VCaP (cell line): ENCODE measurements around the gene CYB561.
A peak's percentile ranks its signal among the peaks of the same experiment; 100 is the strongest.

Source experiments
- H3K27ac ChIP-seq: fragments of 450-650 bp; 2 replicates; pipeline ENCODE4 v1.5.1; 2017
- TF ChIP-seq, protein P1 (sequence below): fragments of 450-650 bp; conservative IDR thresholded peaks from 2 replicates; pipeline ENCODE4 v1.5.1; 2017; ENCODE audit warnings: mild to moderate bottlenecking, moderate library complexity

Gene CYB561

DNA sequence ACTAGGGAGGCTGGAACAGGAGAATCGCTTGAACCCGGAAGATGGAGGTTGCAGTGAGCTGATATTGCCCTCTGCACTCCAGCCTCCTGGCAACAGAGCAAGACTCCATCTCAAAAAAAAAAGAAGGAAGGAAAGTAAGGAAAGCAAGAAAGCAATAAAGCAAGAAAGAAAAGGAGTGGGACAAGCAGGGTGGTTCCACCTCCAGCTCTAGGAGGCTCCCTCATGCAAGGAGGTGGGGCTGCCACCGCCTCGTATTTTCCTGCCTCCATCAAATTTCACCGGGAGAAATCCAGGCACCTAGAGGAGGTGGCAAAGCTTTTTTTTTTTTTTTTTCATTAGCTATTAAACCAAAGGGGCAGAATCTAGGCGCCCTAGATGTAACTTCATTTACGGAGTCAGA, 1.0 kb downstream of the CYB561 start:
- peak overlapping the region; percentile 98 for H3K27ac ChIP-seq
- TF ChIP-seq, protein P1, sequence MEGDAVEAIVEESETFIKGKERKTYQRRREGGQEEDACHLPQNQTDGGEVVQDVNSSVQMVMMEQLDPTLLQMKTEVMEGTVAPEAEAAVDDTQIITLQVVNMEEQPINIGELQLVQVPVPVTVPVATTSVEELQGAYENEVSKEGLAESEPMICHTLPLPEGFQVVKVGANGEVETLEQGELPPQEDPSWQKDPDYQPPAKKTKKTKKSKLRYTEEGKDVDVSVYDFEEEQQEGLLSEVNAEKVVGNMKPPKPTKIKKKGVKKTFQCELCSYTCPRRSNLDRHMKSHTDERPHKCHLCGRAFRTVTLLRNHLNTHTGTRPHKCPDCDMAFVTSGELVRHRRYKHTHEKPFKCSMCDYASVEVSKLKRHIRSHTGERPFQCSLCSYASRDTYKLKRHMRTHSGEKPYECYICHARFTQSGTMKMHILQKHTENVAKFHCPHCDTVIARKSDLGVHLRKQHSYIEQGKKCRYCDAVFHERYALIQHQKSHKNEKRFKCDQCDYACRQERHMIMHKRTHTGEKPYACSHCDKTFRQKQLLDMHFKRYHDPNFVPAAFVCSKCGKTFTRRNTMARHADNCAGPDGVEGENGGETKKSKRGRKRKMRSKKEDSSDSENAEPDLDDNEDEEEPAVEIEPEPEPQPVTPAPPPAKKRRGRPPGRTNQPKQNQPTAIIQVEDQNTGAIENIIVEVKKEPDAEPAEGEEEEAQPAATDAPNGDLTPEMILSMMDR = no peak

DNA sequence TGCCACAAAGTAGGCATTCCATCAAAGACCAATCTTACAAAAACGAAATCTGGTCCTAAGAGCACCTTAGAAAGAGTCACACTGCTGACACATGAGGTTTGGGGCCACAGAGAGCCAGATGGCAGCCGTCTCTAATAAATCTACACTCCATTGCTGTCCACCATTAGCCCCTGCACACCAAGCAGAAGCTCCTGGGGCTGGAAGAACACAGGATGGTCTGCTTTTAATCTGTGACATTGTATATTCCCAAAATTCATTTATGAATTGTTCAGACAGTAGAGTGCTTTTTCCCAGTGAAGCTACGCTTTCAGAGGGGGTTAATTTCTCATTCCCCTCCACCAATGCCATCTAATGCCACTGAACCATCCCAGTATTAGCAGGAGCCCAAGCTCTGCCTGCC, 1.6 kb downstream of the CYB561 start:
- TF ChIP-seq, protein P1 = no peak
- H3K27ac ChIP-seq = peak overlapping the region; percentile 98

DNA sequence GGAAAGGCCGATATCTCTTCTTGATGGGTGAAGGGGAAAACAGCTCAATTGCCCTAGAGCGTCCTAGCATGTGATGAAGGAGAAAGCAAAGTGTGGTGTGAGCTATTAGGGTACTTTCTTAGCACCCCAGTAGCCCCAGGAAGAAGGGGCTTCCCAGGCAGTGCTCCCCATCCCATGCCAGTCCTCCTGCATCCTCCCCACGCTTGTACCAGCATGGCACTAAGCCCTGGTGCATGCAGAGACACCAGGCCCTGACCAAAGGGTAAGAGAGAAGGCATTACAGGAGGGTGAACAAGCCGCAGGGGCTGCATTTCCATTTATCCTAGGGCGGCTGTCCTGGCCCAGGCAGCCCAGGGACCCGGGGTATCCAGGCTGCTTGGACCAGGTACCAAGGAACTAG, 3.1 kb downstream of the CYB561 start:
- TF ChIP-seq, protein P1 = no peak
- H3K27ac ChIP-seq = peak overlapping the region; percentile 98; the same call in 1 of the 2 replicates

DNA sequence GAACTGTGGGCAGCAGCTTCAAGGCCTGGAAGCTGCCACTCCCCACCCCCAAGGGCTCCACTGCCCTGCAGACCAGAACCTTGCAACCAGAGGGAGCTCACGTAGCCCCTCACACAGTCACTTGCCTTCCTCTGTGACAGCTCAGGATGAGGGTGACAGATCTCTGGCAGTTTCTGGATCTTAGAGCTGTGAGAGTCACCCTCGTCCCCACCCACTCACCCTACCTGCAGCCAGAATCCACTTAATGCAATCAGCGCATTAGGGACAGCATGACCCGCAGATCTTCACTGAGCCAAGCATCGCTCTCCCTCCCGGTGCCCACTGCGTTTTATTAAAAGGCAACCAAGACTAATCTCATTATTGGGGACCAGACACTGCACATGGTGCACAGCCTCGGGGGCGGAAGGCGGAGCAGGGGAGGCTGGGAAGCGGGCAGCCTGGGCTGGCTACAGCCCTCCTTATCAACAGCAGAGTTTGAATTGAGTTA, 3.5 kb downstream of the CYB561 start:
- H3K27ac ChIP-seq = peak overlapping the region; percentile 98; the same call in 1 of the 2 replicates

DNA sequence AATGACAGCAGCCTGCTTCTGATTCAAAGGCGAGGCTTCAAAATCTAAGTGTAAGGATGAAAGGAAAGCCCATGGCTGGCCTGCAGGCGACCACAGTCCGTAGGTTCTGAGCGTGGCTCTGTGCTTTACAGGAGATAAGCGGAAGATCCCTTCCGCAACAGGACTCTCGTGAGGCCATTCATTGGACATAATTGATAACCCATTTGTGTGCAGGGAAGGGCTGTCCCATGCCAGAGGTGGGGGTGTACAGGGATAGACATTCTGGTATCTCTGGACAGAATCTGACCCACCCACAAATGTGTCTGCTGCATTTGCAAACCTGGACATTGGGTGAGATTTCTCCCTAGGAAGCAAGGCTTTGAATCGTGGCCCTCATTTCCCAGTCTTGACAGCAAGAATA, 4.0 kb downstream of the CYB561 start:
- H3K27ac ChIP-seq = no peak overlapping the region
- TF ChIP-seq, protein P1 = no peak

More for the DNA sequence above, 3.5 kb downstream of the CYB561 start:
- TF ChIP-seq, protein P1 = peak; percentile 26

DNA sequence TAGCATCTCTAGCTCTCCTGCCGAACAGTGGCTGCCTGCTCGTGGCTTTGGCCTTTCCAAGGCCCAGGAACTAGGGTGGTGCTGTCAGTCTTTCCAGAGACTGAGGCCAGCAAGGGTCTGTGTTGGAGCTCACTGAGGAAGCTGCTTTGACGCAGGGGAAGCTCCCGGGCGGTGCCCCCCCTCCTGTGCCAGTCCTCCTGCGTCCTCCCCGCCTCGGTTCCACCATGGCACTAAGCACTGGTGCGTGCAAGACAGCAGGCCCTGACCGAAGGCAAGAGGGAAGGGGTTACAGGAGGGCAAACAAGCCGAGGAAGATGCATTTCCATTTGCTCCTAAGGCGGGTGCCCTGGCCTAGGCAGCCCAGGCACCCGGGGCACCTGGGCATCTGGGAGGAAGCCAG, 4.5 kb downstream of the CYB561 start:
- TF ChIP-seq, protein P1 = no peak
- H3K27ac ChIP-seq = no peak overlapping the region

DNA sequence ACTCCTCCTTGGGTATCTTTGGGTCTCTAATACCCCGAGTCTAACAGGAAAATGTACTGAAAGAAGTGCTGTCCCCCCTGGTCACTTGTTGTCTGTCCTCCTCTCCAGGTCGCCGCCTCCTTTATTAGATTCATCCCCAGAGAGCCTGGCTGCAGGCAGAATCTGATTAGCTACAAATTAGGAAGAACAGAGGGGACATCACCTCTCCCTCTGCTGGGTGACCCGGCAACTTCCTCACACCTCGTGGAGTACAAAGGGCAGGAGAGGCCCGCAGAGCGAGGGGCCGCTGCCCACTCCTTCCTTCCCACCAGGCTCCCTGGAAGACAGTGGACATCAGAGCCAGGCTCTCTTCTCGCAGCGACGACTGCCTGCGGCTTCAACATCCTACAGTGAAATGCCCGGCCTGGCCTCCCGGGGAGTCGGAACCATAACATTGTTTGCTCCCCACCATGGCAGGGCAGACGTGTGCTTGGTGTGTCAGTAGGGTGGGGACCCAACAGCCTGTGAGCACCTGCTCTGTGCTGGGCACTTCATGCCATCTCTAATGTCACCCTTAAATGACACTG, 5.3 kb downstream of the CYB561 start:
- TF ChIP-seq, protein P1 = no peak
- no peak overlapping the region for H3K27ac ChIP-seq
